KMS-11 (cell line): Measurements from ENCODE around the gene SKAP1.

Experiments used
- H2AFZ ChIP-seq: fragments of 200-600 bp; sonication (generic); 2 replicates; pipeline ENCODE4 v1.6.1; 2016; ENCODE audit warnings: antibody characterized with exemption, mixed run types, low read depth
- H3K27ac ChIP-seq: fragments of 200-600 bp; sonication (generic); 2 replicates; pipeline ENCODE4 v1.6.1; 2016; ENCODE audit warnings: mild to moderate bottlenecking, mixed run types
- H3K27me3 ChIP-seq: fragments of 200-600 bp; sonication (generic); 2 replicates; pipeline ENCODE4 v1.6.1; 2017; ENCODE audit warnings: mild to moderate bottlenecking, low read depth, mixed run types, moderate library complexity; ENCODE audit not compliant: insufficient read depth
- H3K36me3 ChIP-seq: fragments of 200-600 bp; sonication (generic); 2 replicates; pipeline ENCODE4 v1.6.1; 2017; ENCODE audit warnings: mild to moderate bottlenecking, mixed run types; ENCODE audit not compliant: insufficient read depth
- H3K4me1 ChIP-seq: fragments of 200-600 bp; sonication (generic); 2 replicates; pipeline ENCODE4 v1.6.1; 2016; ENCODE audit warnings: mild to moderate bottlenecking, low read depth, mixed run types; ENCODE audit not compliant: poor library complexity, severe bottlenecking
- H3K4me2 ChIP-seq: fragments of 200-600 bp; sonication (generic); 2 replicates; pipeline ENCODE4 v1.7.0; 2016; ENCODE audit warnings: mild to moderate bottlenecking, mixed run types
- H3K4me3 ChIP-seq: fragments of 200-600 bp; sonication (generic); IDR thresholded peaks from 2 replicates; pipeline ENCODE4 v1.6.1; 2017; ENCODE audit warnings: low read depth, low read length, mixed read lengths; ENCODE audit not compliant: insufficient read depth
- H3K79me2 ChIP-seq: fragments of 200-600 bp; sonication (generic); 2 replicates; pipeline ENCODE4 v1.6.1; 2016; ENCODE audit warnings: low read depth, mixed run types; ENCODE audit not compliant: insufficient read depth
- H3K9ac ChIP-seq: fragments of 200-600 bp; sonication (generic); 2 replicates; pipeline ENCODE4 v1.6.1; 2016; ENCODE audit warnings: mild to moderate bottlenecking, mixed run types
- H4K20me1 ChIP-seq: fragments of 200-600 bp; sonication (generic); 2 replicates; pipeline ENCODE4 v1.6.1; 2016; ENCODE audit warnings: mild to moderate bottlenecking, mixed run types; ENCODE audit not compliant: insufficient read depth
- TF ChIP-seq, protein P1 (sequence below): fragments of 200-600 bp; sonication (generic); conservative IDR thresholded peaks from 2 replicates; pipeline ENCODE4 v1.6.1; 2017; ENCODE audit warnings: low read depth, mild to moderate bottlenecking, antibody characterized with exemption, low read length, moderate library complexity, mixed read lengths

Gene SKAP1

DNA sequence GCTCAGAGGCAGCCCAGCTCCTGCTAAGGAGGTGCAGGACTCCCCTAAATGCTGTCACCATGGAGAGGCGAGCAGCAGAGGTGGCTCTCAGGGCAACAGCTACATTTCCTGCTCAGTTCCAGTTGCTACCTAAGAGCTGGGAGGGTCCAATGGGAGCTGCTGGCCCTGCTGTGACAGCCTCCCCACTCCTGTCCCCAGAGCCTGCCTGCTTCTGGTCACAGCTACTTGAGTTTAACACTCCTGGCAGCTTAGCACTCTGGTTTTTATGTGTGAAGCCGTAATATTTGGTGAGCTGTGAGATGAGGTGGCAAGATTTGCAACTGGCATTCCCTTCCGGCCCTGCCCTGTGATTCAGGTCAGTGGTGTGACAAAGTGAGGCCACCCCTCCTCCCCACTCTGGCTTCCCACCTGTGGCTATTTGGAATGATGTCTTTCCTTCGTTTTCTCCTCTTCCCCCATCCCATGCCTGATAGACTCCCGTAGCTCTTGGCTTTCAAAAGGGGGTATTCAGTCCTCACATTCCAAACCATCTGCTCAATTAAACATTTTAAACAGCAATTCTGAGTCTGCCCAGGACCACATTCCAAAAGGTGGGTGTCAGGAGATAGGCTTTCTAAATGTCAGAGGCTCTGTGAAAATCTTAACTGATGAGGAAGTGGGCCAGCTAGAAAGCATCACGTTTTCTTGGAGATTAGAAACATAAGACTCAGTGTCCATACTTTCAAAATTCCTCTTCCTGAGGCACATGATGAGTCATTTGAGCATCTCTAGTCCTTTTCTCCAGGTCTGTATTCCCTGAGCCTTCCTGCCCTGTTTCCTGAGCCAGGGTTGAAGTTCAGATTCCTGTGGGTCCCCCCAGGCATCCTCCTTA, 42.6 kb upstream of the SKAP1 start:
- no peaks in the 10 kb centered on the region for H3K79me2 ChIP-seq
- H3K4me1 ChIP-seq, result no peaks in the 10 kb centered on the region
- H3K4me3 ChIP-seq, result no peak overlapping the region
- no peak overlapping the region for H2AFZ ChIP-seq
- no peaks in the 10 kb centered on the region for H4K20me1 ChIP-seq
- no peak overlapping the region for H3K9ac ChIP-seq
- TF ChIP-seq, protein P1, sequence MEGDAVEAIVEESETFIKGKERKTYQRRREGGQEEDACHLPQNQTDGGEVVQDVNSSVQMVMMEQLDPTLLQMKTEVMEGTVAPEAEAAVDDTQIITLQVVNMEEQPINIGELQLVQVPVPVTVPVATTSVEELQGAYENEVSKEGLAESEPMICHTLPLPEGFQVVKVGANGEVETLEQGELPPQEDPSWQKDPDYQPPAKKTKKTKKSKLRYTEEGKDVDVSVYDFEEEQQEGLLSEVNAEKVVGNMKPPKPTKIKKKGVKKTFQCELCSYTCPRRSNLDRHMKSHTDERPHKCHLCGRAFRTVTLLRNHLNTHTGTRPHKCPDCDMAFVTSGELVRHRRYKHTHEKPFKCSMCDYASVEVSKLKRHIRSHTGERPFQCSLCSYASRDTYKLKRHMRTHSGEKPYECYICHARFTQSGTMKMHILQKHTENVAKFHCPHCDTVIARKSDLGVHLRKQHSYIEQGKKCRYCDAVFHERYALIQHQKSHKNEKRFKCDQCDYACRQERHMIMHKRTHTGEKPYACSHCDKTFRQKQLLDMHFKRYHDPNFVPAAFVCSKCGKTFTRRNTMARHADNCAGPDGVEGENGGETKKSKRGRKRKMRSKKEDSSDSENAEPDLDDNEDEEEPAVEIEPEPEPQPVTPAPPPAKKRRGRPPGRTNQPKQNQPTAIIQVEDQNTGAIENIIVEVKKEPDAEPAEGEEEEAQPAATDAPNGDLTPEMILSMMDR, result no peak
- H3K27me3 ChIP-seq, result no peaks in the 10 kb centered on the region
- no peak overlapping the region for H3K27ac ChIP-seq
- H3K4me2 ChIP-seq, result no peak overlapping the region
- H3K36me3 ChIP-seq, result no peaks in the 10 kb centered on the region

DNA sequence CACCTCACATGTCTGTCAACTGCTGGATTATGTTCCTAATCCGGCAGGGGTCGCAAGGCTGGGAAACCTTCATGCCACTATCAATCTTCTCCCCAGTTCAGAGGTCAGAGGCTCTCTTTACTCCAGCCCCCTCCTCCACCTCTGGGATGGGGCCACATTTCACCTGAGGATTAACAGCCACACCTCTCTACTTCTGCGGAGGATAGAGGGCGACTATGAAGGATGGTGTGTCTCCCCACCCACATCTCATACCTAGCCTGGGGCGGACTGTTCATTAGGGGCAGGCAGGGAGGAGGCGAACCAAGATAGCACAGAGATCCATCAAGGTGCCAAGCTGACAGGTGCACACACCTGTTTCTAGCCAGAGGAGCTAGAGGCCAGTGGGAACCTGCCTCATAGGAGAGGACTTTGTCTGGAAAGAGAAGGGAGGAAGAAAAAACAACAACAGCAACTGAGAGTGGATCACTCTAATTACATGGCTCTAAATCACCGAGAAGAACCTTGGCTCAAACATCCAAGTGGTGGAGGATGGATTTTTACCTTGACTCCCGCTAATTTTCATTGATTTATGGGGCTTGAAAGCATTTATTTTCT, 41.9 kb upstream of the SKAP1 start:
- H2AFZ ChIP-seq, result no peak overlapping the region
- no peaks in the 10 kb centered on the region for H4K20me1 ChIP-seq
- no peak overlapping the region for H3K4me2 ChIP-seq
- no peaks in the 10 kb centered on the region for H3K27me3 ChIP-seq
- H3K27ac ChIP-seq, result no peak overlapping the region
- TF ChIP-seq, protein P1, result no peak
- H3K9ac ChIP-seq, result no peak overlapping the region
- no peaks in the 10 kb centered on the region for H3K36me3 ChIP-seq
- H3K4me3 ChIP-seq, result no peak overlapping the region
- H3K79me2 ChIP-seq, result no peaks in the 10 kb centered on the region
- no peaks in the 10 kb centered on the region for H3K4me1 ChIP-seq

DNA sequence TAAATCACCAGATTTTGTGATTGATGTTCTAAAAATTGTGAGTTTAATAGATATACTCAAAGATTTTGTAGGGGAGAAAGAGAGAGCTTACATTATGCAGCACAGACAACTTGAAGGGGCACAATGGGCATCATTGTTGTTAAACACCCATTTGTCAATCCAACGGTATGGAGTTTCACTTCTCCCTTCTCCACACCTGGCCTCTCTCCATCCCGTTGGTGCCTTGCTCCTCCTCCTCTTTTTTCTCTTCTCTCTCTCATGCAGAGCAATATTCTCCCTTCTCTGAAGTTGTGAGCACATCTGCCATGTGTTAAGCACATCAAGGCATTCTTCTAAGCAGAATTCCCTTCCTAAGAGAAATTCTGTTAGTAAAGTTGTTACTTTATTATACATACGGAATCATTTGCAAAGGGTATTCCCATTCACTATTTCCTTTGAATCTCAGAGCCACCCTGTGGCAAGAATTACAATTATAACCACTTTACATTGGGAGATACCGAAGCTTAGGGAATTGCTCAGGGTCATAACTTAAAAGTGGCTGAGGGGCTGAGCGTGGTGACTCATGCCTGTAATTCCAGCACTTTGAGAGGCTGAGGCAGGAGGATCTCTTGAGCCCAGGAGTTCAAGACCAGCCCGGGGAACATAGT, 40.5 kb upstream of the SKAP1 start:
- TF ChIP-seq, protein P1, result no peak
- Histone ChIP-seq H3K27me3 (no peaks in the 10 kb centered on the region), H3K36me3 (no peaks in the 10 kb centered on the region), H4K20me1 (no peaks in the 10 kb centered on the region), H3K4me3 (no peak overlapping the region), H3K4me2 (no peak overlapping the region), H3K4me1 (no peaks in the 10 kb centered on the region), H3K79me2 (no peaks in the 10 kb centered on the region), H3K27ac (no peak overlapping the region), H3K9ac (no peak overlapping the region), H2AFZ (no peak overlapping the region)

DNA sequence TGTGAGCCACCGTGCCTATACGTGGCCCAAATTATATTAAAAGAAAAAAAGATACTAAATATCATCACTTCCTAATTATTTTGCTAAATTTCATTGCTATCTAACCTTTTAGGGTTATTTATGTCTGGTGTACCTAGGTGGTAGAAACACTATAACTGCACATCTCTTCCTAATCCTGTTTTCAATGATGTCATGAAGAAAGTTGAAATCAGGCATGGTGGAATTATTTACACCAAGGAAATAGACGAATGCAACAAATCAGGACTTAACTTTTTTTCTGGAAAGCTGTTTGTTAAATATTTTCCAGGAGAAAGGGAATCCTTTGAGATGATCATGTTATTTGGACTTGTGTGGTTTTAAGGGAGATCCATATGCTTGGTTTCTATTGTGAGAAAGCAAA, 39.2 kb upstream of the SKAP1 start:
- no peak overlapping the region for H3K4me3 ChIP-seq
- no peak overlapping the region for H3K4me2 ChIP-seq
- no peaks in the 10 kb centered on the region for H4K20me1 ChIP-seq
- TF ChIP-seq, protein P1, result no peak
- no peaks in the 10 kb centered on the region for H3K4me1 ChIP-seq
- no peak overlapping the region for H2AFZ ChIP-seq
- no peak overlapping the region for H3K9ac ChIP-seq
- H3K27me3 ChIP-seq, result no peaks in the 10 kb centered on the region
- H3K27ac ChIP-seq, result no peak overlapping the region
- no peaks in the 10 kb centered on the region for H3K36me3 ChIP-seq
- no peaks in the 10 kb centered on the region for H3K79me2 ChIP-seq
